Measurements from ENCODE around the gene PIR.

The PIR gene

DNA sequence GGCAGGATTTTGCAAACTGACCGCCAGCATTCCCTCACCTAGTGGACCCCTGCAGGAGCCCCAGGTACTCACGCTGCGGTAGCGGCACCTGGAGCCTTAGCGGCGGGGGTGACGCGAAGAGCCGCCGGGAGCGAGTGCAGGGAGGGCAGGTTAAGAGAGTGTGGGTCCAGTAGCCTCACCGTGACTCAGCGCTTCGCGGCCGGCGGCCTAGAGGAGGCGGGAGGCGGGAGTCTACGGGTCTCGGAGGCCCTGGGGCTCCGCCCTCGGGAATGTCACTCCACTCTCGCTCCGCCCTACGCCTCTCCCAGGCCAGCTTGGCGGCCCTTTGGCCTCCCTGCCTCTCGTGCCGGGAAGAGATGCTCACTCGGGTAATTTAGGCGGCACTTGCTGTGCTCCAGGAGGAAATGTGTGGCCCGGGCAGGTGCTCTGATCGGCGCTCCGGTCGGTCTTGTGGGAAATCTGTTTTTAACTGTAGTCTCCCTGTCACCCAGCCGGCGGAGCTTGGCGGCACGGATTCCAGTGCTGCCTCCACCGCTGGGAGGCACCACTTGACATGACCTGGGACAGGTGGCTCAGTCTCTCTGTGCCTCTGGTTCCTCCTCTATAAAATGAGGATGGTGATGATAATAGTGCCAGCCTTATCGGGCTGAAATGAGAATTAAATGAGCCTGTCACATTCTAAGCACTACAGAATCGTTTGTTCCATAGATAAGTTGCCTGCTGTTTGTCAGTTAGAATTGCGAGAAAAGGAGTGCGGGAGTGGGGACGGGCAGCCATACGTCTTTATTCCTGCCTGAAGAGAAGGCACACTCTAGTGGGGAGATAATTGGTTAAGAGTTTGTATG lies at the start of gene PIR:
PIR (minus strand) TSS at position 216 of the 845 bp plus-strand sequence. CDS start 2,076 bp downstream, outside the sequence.
- DNase-seq (ENCODE audit: low read depth in 2 of 2): peak; percentile 7 to 56

DNA sequence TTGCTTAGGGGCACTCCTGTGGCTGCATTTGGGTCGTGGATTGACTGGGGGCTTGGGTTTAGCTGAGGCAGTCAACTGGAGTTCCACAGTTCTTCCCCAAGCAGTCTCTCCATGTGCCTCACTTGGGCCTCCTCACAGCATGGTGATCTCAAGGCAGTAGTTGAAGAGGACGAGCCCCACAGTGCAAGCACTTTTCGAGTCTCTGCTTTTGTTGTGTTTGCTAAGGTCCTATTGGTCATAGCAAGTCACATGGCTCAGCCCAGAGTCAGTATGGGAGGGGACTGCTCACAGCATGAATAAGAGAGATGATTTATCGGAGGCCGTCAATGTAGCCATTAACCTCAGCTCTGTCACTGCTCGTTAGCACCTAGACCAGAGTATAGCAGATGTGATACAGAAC lies 37.2 kb upstream of the PIR start:
- no peak for DNase-seq (ENCODE audit: low read depth in 2 of 2)

DNA sequence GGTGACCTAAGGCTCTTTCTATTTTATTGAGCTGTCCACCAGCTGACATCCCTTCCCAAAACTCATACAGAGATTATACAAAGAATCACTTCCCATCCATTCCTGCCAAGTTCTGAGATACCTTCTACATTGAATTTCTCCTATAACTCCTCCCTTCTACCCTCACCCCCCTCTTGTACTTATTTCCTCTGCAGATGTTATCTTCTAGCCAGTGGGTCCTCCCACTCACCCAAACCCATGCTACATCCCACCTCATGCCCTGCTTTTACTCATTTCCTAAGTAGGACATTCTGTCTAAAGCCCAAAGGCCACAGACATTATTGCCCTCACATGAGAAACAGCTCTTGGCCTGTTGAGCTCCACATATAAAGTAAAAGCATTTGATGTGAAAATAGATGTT lies 36.0 kb upstream of the PIR start:
- no peak for DNase-seq (ENCODE audit: low read depth in 2 of 2)

GRCh38 chrX:15525664-15526416 lies 32.7 kb upstream of the PIR start:
- DNase-seq (ENCODE audit: low read depth in 2 of 2): no peak

GRCh38 chrX:15524417-15524816 lies 31.3 kb upstream of the PIR start:
- DNase-seq (ENCODE audit: low read depth in 2 of 2): no peak

GRCh38 chrX:15523088-15523487 lies 30.0 kb upstream of the PIR start:
- no peak for DNase-seq (ENCODE audit: low read depth in 2 of 2)

DNA sequence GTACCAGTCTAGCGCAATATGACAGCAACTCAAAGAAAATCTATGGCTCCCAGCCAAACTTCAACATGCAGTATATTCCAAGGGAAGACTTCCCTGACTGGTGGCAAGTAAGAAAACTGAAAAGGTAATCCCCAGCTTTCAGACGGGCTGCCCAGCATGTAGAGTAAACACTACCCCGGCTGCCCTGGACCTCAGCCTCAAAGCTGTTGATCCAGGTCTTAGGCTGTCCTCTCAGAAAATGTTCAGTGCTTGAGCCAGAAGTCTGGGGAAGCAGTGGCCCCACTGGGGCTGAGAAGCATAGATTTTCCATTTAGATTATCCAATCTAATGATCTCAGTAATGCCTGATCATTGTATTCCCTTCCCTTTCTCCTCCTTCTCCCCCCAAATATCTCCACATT lies 29.3 kb upstream of the PIR start:
- no peak for DNase-seq (ENCODE audit: low read depth in 2 of 2)

- no peak for DNase-seq (ENCODE audit: low read depth in 2 of 2)
Measured at GRCh38 chrX:15515931-15516330, 22.8 kb upstream of the PIR start.

DNA sequence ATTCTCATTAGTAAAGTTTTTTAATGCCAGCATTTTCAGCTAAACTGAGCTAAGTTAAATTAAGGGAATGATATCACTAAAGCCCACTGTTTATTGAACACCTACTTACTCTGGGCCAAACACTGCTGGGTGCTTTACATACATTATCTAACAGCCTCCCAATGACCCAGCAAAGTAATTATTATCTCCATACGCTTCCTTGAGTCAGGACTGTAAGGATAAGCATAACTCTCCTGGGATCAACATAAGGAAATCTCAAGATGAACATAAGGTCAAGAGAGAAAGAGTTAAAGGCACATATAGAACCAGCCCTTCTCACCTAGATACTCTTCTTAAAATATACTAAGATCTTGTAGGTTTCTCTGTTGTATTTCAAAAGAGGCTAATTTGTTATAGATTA lies 21.1 kb upstream of the PIR start:
- DNase-seq (ENCODE audit: low read depth in 2 of 2): no peak

DNA sequence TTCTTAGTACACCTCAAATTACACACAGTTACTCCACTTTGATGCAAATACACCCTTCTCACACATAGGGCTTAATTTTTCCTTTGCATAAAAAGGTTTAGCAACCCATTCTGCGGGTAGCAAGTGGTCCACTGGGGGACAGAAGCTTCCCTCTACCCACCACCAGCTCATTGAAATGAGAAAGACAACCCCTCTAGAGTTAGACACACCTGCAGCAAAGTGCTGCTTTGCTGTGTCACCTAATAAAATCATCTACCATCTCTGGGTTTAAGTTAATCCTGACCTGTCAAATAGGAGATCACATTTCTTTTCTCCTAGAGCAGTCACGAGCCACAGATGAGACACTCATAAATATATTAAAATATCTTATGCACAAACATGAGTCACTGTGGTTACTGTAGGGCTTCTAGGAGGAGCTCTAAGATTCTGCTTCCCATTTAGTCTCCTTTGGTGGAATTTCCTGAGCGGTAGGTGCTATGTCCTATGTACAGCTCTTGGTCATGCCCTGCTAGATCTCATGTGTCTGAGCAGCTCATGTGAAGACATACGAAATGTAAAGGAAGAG lies 19.4 kb upstream of the PIR start:
- DNase-seq (ENCODE audit: low read depth in 2 of 2): no peak

DNA sequence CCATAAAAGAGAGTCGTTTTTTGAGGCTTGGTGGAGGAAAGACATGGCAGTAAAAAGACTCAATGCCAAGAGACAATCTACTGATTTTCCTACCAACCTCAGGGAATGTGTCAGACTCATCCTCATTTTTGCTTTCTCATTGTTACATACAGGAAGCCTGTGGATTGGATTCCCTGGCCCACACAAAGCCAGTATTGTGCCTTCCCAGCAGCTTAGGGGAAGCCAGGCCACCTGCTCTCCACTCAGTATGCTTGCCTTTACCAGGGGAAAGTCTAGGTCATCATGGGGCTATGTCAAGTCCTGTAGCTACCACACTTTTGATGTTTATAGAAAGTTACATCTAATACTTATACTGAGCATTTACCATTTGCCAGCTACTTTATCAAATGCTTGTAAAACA lies 18.4 kb upstream of the PIR start:
- DNase-seq (ENCODE audit: low read depth in 2 of 2): no peak

- no peak for DNase-seq (ENCODE audit: low read depth in 2 of 2)
Measured at GRCh38 chrX:15509845-15510244, 16.7 kb upstream of the PIR start.

DNA sequence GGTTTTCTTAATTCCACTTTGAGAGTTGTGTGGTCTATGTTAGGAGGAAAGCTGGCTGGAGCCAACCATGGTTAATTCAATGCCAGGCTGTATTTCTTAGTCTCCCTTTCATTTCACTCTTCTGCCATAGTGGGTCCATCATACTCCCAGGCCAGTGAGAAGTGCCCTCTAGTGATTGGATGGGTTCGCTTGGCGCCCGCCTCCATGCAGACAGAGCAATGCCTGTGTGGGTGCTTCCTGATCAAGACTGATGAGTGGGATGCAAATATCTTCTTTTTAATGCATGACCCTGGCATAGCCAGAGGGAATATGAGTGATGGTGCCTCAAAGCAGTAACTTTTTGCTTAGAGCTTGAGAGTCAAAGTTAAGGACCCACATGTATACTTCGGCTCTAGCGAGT lies 13.9 kb upstream of the PIR start:
- DNase-seq (ENCODE audit: low read depth in 2 of 2): no peak

GRCh38 chrX:15505101-15505500 lies 12.0 kb upstream of the PIR start:
- no peak for DNase-seq (ENCODE audit: low read depth in 2 of 2)

- DNase-seq (ENCODE audit: low read depth in 2 of 2): no peak
Measured at GRCh38 chrX:15504661-15505060, 11.5 kb upstream of the PIR start.

DNA sequence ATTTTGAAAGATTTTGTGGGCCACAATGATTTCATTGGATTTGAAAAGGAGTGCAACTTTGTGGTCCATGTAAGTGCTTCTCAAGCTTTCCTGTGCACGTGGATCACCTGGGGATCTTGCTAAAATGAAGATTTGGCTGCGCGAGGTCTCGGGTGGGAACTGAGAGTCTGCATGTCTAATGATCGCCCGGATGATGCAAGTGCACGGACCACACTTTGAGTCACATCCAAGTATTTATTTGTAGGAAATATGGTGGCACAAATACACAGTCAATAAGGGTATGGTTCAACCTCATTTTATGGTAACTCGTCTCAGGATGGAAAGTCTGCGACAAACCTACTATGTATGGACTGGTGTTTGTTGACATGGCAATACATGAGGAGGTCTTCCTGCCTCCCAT lies 8.4 kb upstream of the PIR start:
- DNase-seq (ENCODE audit: low read depth in 2 of 2): no peak

- no peak for DNase-seq (ENCODE audit: low read depth in 2 of 2)
Measured at GRCh38 chrX:15500497-15500966, 7.4 kb upstream of the PIR start, which contains the start of gene BMX. Gene BMX (plus strand): TSS chrX:15500807. CDS start chrX:15508354, 7,547 bp downstream.

GRCh38 chrX:15499976-15500375 lies 6.8 kb upstream of the PIR start:
- no peak for DNase-seq (ENCODE audit: low read depth in 2 of 2)

DNA sequence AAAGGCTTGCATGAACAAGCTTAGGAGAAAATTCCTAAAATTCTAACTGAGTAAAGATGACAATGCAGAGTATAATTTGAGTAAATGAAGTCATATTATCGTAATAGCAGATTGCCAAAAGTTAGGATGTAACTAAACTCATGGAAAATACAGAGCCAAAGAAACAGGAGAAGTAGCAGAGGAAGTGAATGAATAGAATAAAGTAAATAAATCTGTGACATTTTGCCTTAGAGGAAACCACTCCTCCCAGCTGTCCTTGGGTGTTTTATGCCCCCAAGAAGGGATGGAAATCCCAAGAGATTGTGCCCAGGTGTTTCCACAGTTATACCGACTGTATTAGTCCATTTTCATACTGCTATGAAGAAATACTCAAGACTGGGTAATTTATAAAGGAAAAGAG lies 5.6 kb upstream of the PIR start:
- no peak for DNase-seq (ENCODE audit: low read depth in 2 of 2)

DNA sequence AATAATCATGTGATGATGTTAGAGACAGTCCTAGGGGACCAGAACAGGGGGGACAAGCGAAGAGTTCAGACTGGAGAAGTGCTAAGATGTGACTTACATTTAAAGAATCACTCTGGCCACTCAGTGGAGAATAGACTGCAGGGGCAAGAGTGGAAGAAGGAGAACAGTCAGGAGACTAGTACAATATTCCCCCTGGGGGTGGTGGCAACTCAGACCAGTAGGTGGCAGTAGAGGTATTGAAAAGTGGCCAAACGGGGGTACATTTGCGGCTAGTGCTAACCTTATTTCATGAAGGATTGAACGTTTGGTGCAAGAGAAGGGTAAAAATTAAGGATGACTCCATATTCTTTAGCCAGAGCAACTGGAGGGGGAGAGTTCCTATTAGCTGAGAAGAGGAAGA lies 4.7 kb upstream of the PIR start:
- peak in 1 of 2 experiments; percentile 28 for DNase-seq (ENCODE audit: low read depth in 2 of 2)

- DNase-seq (ENCODE audit: low read depth in 2 of 2): no peak
Measured at GRCh38 chrX:15496824-15497223, 3.7 kb upstream of the PIR start.

DNA sequence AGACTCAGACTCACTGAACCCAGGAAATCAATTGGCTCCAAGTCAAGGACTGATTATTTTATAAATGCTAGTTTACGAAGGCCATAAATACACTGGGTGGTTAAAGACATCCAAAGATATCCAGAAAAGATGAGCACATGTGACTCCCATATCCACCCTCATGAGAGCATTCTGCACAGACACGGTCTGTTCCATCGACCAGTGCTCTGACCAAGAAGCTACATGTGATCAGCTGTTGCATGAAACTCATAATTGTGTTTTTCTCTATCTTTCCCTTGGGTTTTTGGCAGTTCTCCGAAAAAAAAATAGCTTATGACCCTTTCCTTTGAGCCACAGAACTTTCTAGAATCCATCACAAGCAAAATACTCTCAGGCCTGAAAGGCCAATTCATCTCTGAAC lies 2.7 kb upstream of the PIR start:
- DNase-seq (ENCODE audit: low read depth in 2 of 2): no peak

GRCh38 chrX:15492469-15492868 lies 664 bp downstream of the PIR start:
- DNase-seq (ENCODE audit: low read depth in 2 of 2): no peak

Measured in stimulated activated CD4-positive, alpha-beta T cell treated with anti-CD3 and anti-CD28 coated beads, Interleukin-12 subunit alpha, Interleukin-12 subunit beta, amount 100 ng/mL, for 24 hours (primary cell).